Skeletal muscle tissue (tissue), 4 donors: ENCODE measurements around the gene MPV17. TPM values are rescaled to one million over a fixed set of nuclear protein-coding genes. Genes with fewer than 3 reads are reported as not detected.

Source experiments
- H3K27ac ChIP-seq: one replicate; pipeline ENCODE4 v1.7.0; 2013; ENCODE audit warnings: mild to moderate bottlenecking, low read depth, low read length, inconsistent platforms
- H3K27me3 ChIP-seq, 3 donors: one replicate each; pipeline ENCODE4 v1.7.0; 2013; ENCODE audit warnings: low read length in 3 of 3; ENCODE audit not compliant: control insufficient read depth in 3 of 3, insufficient read depth in 3 of 3
- H3K36me3 ChIP-seq, 3 donors: one replicate each; pipeline ENCODE4 v1.7.0; 2013; ENCODE audit warnings: low read length in 3 of 3; ENCODE audit not compliant: control insufficient read depth in 3 of 3, insufficient read depth in 3 of 3
- H3K4me1 ChIP-seq, 3 donors: one replicate each; pipeline ENCODE4 v1.7.0; 2013; ENCODE audit warnings: low read length in 3 of 3, mild to moderate bottlenecking in 3 of 3; ENCODE audit not compliant: control insufficient read depth in 3 of 3, insufficient read depth in 3 of 3
- H3K4me3 ChIP-seq, 3 donors: one replicate each; pipeline ENCODE4 v1.7.0; 2013; ENCODE audit warnings: low read length in 3 of 3
- H3K9ac ChIP-seq, 3 donors: one replicate each; pipeline ENCODE4 v1.7.0; 2013; ENCODE audit warnings: low read length in 3 of 3, mild to moderate bottlenecking in 3 of 3, moderate library complexity in 2 of 3, low read depth in 1 of 3
- H3K9me3 ChIP-seq, 3 donors: one replicate each; pipeline ENCODE4 v1.7.0; 2013; ENCODE audit warnings: low read length in 3 of 3; ENCODE audit not compliant: control insufficient read depth in 3 of 3
- total RNA-seq: library from RNA; depleted of rRNA; stranded (reverse); fragments of >200 nt; gene quantifications from one replicate; pipeline ENCODE4 v1.2.3, GENCODE V29; 2014
- donor health status: Osteomylitis.

Gene MPV17
- total RNA-seq, 1 donor from 2014 or later = 23.0 TPM

DNA sequence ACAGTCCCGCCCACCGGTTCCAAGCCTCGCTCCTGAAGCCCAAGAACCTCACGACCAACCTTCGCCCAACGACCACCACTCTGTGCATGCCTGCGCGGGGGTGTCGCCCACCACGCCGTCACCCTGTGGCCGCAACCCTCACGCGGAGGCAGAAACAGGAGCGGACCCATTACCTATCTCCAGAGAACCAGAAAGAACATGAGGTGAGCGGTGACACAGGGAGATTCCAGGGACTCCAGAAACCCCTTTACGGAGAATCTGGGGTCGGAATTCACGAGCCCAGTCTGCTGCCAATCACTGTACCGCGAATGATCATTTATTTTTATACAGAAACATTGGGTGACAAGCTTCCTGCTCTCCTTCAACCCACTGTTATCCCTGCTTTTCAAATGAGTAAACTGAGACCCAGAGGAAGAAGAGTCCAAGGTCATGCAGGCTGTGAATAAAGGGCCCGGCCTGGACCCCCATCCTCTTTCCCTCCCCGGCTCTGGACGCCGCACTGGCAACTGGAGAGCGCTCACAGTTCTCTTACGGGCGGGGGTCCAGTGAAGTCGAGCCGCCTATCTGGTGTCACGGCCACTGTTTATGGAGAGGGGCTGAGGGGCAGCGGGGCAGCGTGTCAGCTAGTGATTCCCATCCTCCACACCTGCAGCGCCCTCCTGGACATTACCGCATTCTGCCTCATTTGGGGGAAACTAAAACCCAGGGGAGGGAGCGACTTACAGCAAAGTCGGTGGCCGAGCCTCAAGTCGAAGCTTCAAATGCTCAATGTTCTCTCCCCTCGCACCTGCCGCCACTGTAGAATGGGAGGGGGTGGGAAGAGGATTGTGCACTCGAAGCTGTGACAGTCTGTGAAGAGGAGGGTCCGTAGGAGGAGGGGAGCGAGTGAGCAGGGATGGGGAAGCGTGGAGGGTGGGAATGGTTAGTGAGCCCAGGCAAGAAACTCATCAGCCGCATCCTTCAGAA lies 59.3 kb downstream of the MPV17 start:
- H3K9ac ChIP-seq = peak overlapping the region in 1 of 3 donors; percentile 2
- H3K27me3 ChIP-seq = peaks cover 67 to 77% (median 69%) of the 10 kb centered on the region in 3 donors
- H3K36me3 ChIP-seq = no peaks in the 10 kb centered on the region
- peak overlapping the region; percentile 26 to 69 (median 65) for H3K4me3 ChIP-seq
- H3K9me3 ChIP-seq = no peaks in the 10 kb centered on the region
- H3K4me1 ChIP-seq = peaks cover 23 to 33% (median 32%) of the 10 kb centered on the region in 3 donors
- H3K27ac ChIP-seq = no peak overlapping the region

DNA sequence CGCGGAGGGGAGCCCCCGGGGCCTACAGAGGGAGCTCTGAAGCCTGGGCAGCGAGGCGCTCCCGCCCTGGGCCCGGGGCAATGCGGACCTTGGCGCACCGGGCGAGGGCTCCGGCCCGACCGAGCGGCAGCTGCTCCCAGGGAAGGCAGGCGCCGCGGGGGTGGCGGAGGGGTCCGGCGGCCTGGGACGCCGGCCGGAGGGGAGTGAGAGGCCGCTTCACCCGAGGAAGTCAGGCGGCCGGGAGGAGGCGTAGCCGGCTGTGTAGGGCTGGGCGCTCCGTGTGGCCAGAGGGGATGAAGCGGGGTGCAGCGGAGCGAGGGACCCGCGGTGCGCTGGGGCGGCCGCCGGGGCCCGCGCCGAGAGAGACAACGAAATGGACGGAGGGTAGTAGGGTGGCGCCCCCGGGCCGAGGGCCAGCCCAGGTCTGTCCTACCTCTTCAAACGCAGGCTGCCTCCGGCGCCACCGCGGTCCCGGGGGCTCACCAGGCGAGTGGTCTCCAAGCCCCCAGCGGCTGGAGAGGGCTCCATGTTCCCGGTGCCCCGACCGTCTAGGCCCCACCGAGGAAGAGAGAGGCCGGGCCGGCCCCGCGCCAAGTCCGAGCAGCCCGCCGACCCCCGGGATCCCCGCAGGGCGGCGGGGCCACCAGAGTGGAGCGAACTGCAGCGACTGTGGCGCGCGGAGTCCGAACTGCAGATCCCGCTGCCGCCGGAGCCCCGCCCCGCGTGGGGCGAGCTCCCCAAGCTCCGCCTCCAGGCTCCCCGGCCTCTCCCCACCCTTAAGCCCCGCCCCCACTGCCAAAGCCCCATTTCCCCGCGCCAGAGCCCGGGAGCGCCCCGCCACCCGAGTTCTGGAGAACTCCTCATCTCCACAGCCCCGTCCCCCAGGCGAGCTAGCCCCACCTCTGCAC lies 60.3 kb downstream of the MPV17 start, which contains the start of gene SLC30A3:
TSS of gene SLC30A3 (minus strand) at position 669 of the 908 bp plus-strand sequence. CDS start at position 528, 141 bp downstream.
- H3K27me3 ChIP-seq = peaks cover 74 to 85% (median 77%) of the 10 kb centered on the region in 3 donors
- no peaks in the 10 kb centered on the region for H3K9me3 ChIP-seq
- H3K4me3 ChIP-seq = peak within 1 kb of the TSS; percentile 38 to 69 (median 65)
- peaks cover 23 to 33% (median 32%) of the 10 kb centered on the region in 3 donors for H3K4me1 ChIP-seq
- H3K36me3 ChIP-seq = no peaks in the 10 kb centered on the region
- H3K9ac ChIP-seq = peak within 1 kb of the TSS in 2 of 3 donors; percentile 2 to 45
- no peak within 1 kb of the TSS for H3K27ac ChIP-seq

DNA sequence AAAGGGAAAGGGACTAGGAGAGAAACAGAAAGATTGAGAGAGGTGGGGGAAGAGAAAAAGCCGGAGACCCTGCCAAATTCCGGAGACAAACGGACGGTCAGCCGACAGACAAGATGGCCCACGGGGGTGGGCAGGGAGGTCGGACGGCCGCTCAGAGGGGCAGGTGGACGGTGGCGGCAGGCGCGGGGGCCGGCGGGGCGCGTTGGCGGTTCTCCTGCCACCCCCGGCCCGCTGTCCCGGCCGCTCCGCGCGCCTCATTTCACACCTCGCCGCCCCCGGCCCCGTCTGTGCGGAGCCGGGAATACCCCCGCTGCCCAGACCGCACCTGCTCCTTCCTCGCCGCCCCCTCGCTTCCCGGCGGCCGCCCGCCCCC lies 61.0 kb downstream of the MPV17 start:
- Histone ChIP-seq H3K4me1 (peaks cover 23 to 33% (median 32%) of the 10 kb centered on the region in 3 donors), H3K27me3 (peaks cover 71 to 84% (median 82%) of the 10 kb centered on the region in 3 donors), H3K9me3 (no peaks in the 10 kb centered on the region), H3K27ac (no peak overlapping the region), H3K36me3 (no peaks in the 10 kb centered on the region), H3K9ac (no peak overlapping the region), H3K4me3 (no peak overlapping the region)

DNA sequence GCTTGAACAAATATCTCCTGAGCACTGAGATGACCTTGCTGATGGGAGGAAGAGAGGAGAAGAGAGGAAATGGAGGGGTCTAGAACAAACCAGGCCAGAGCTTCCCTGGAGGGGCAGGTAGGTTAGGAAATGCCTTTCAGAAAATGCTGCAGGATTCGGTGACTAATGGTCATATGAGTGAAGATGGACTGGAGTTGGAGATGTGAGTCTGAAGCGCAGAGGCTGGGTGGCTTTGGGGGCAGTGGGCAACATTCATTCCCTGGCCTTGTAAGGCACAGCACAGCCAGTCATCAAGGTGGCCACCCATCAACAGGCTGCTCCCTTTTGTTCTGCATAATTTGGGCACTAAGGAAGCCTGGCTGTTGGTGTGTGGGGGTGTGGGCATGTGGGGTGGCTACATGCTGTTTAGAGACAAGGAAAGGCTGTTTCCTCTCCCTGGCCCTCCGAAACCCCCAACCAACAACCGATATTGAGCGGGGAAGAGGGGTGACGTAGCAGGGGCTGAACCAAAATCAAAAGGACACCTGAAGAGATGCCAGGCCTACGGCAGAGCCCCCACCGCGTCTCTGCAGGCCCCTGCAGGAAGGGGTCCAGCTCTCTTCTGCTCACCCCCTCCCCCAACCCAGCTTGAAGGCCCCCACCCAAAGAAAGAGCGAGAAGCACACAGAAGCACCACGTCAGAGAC lies 61.5 kb downstream of the MPV17 start:
- Histone ChIP-seq H3K36me3 (no peaks in the 10 kb centered on the region), H3K9ac (no peak overlapping the region), H3K4me1 (peaks cover 23 to 33% (median 32%) of the 10 kb centered on the region in 3 donors), H3K9me3 (no peaks in the 10 kb centered on the region), H3K27me3 (peaks cover 76 to 83% (median 82%) of the 10 kb centered on the region in 3 donors), H3K4me3 (no peak overlapping the region), H3K27ac (no peak overlapping the region)

Other genes starting within 250 kb of the MPV17 start
- gene EMILIN1, start 244.5 kb downstream of the MPV17 start, total RNA-seq = 61.6 TPM
- 2.1 TPM for gene KHK, start 236.3 kb downstream of the MPV17 start, total RNA-seq
- 2.1 TPM for gene CGREF1, start 204.0 kb downstream of the MPV17 start, total RNA-seq
- not detected for gene ABHD1, start 199.3 kb downstream of the MPV17 start, total RNA-seq
- gene PREB, start 188.5 kb downstream of the MPV17 start, total RNA-seq = 14.1 TPM
- gene PRR30, start 183.7 kb downstream of the MPV17 start, total RNA-seq = not detected
- 0.52 TPM for gene TCF23, start 174.1 kb downstream of the MPV17 start, total RNA-seq
- 172 TPM for gene ATRAID, start 111.1 kb downstream of the MPV17 start, total RNA-seq
- gene SLC5A6, start 110.8 kb downstream of the MPV17 start, total RNA-seq = 7.8 TPM
- gene CAD, start 105.7 kb downstream of the MPV17 start, total RNA-seq = 28.2 TPM
- gene SLC30A3, start 60.0 kb downstream of the MPV17 start, total RNA-seq = 0.52 TPM
- under 0.01 TPM for gene DNAJC5G, start 47.7 kb downstream of the MPV17 start, total RNA-seq
- gene TRIM54, start 40.7 kb downstream of the MPV17 start, total RNA-seq = 60.0 TPM
- 1.0 TPM for gene UCN, start 14.7 kb downstream of the MPV17 start, total RNA-seq
- 24.0 TPM for gene GTF3C2, start 33.7 kb upstream of the MPV17 start, total RNA-seq
- 18.3 TPM for gene EIF2B4, start 47.2 kb upstream of the MPV17 start, total RNA-seq
- gene SNX17, start 47.5 kb upstream of the MPV17 start, total RNA-seq = 81.9 TPM
- gene ZNF513, start 57.6 kb upstream of the MPV17 start, total RNA-seq = 7.3 TPM
- gene PPM1G, start 86.5 kb upstream of the MPV17 start, total RNA-seq = 42.8 TPM
- gene NRBP1, start 105.5 kb upstream of the MPV17 start, total RNA-seq = 81.4 TPM
- gene KRTCAP3, start 119.3 kb upstream of the MPV17 start, total RNA-seq = not detected
- 21.4 TPM for gene IFT172, start 166.6 kb upstream of the MPV17 start, total RNA-seq
- 5.2 TPM for gene FNDC4, start 172.1 kb upstream of the MPV17 start, total RNA-seq
- gene GCKR, start 173.7 kb upstream of the MPV17 start, total RNA-seq = not detected